ENCODE measurements around the gene GAMT. TPM values are rescaled to one million over a fixed set of nuclear protein-coding genes. Genes with fewer than 3 reads are reported as not detected.

The GAMT gene
- total and polyA plus RNA-seq, 2 experiments from 2014 or later = 21.5 to 36.9 TPM

GRCh38 chr19:1389033-1389940 lies 12.1 kb downstream of the GAMT start:
- no peaks in the 10 kb centered on the region for H3K36me3 ChIP-seq (ENCODE audit: insufficient read depth)
- no peaks in the 10 kb centered on the region for H3K27me3 ChIP-seq (ENCODE audit: insufficient read depth)
- H3K27ac Mint-ChIP-seq = no peak overlapping the region
- peaks cover 1% of the 10 kb centered on the region for H3K27me3 Mint-ChIP-seq (ENCODE audit: insufficient read depth, low read depth, poor library complexity)
- H2AFZ ChIP-seq = no peak overlapping the region
- H3K4me1 ChIP-seq (ENCODE audit: insufficient read depth) = peaks cover 6% of the 10 kb centered on the region; the same call in 1 of the 2 replicates
- no peak overlapping the region for H3K27ac ChIP-seq (ENCODE audit: low read depth)
- H3K79me2 ChIP-seq (replicated peaks; ENCODE audit: insufficient read depth) = peaks cover 12% of the 10 kb centered on the region
- no peak overlapping the region for H3K4me2 ChIP-seq
- H3K36me3 Mint-ChIP-seq (ENCODE audit: low read depth) = peaks cover 31% of the 10 kb centered on the region
- H3K9me2 ChIP-seq (ENCODE audit: insufficient read depth) = no peaks in the 10 kb centered on the region
- peaks cover 5% of the 10 kb centered on the region; the same call in 1 of the 2 replicates for H4K20me1 ChIP-seq (replicated peaks; ENCODE audit: insufficient read depth)
- no peak for DNase-seq (ENCODE audit: low spot score)
- TF ChIP-seq JUNB (IDR thresholded peaks at IDR 0.05; ENCODE audit: unreplicated experiment) = no peak
- TF ChIP-seq ZNF462 (CRISPR knock-in tag; IDR thresholded peaks at IDR 0.05) = no peak
- no peak for TF ChIP-seq NANOG (IDR thresholded peaks at IDR 0.05; ENCODE audit: borderline replicate concordance)
- no peak for TF ChIP-seq EZH2 (IDR thresholded peaks at IDR 0.05; ENCODE audit: low read depth, unreplicated experiment)
- TF ChIP-seq STAT1 (IDR thresholded peaks at IDR 0.05; ENCODE audit: unreplicated experiment) = no peak
- no peak for TF ChIP-seq POLR2AphosphoS5 (IDR thresholded peaks at IDR 0.05; ENCODE audit: low read depth)
- TF ChIP-seq REST (IDR thresholded peaks at IDR 0.05; ENCODE audit: unreplicated experiment) = no peak
- TF ChIP-seq CREB1 (CRISPR knock-in tag; IDR thresholded peaks at IDR 0.05; ENCODE audit: low read depth) = no peak
- H3K4me3 Mint-ChIP-seq = no peak overlapping the region
- no peaks in the 10 kb centered on the region for H3K9me3 Mint-ChIP-seq
- H3F3A ChIP-seq (replicated peaks; ENCODE audit: low read depth) = peaks cover 18% of the 10 kb centered on the region
- ATAC-seq = no peak
- no peak overlapping the region for H3K4me3 ChIP-seq
- H3K4me1 Mint-ChIP-seq = peaks cover 3% of the 10 kb centered on the region; the same call in 2 of the 3 replicates

Measured in GM23338 (cell line).